Measurements from ENCODE around the gene SS18L1.

DNA sequence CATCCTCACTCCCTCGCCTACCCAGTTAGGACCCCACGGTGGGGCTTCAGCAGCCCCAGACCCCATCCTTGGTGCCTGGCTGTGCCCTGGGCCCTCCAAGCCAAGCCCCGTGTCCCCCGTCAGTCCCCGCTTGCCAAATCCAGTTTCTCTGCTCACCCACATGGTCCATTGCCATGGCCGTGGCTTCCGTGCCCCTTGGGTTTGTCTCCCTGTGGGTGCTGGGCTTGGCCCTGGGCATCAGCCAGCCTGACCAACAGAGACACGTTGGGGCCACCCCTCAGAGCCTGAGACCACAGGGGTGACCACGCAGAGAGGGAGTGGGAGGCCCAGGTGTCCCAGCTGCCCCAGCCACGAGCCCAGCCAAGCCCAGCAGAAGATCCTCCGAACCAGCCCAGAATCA, 7.7 kb downstream of the SS18L1 start:
- TF ChIP-seq, protein P1, sequence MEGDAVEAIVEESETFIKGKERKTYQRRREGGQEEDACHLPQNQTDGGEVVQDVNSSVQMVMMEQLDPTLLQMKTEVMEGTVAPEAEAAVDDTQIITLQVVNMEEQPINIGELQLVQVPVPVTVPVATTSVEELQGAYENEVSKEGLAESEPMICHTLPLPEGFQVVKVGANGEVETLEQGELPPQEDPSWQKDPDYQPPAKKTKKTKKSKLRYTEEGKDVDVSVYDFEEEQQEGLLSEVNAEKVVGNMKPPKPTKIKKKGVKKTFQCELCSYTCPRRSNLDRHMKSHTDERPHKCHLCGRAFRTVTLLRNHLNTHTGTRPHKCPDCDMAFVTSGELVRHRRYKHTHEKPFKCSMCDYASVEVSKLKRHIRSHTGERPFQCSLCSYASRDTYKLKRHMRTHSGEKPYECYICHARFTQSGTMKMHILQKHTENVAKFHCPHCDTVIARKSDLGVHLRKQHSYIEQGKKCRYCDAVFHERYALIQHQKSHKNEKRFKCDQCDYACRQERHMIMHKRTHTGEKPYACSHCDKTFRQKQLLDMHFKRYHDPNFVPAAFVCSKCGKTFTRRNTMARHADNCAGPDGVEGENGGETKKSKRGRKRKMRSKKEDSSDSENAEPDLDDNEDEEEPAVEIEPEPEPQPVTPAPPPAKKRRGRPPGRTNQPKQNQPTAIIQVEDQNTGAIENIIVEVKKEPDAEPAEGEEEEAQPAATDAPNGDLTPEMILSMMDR (IDR thresholded peaks at IDR 0.05 in 8 of 11, conservative IDR thresholded peaks at IDR 0.05 in 3 of 11): no peak
- no peak for TF ChIP-seq POLR2A (IDR thresholded peaks at IDR 0.05)
- TF ChIP-seq POLR2AphosphoS5 (IDR thresholded peaks at IDR 0.05): no peak

All from spleen (tissue), 7 donors.